Measurements from ENCODE around the gene RAB40C. TPM values are rescaled to one million over a fixed set of nuclear protein-coding genes. Genes with fewer than 3 reads are reported as not detected.

The RAB40C gene
- total and polyA plus RNA-seq, 10 of the 15 experiments (the other 5 are each of a cell fraction or from before 2014, with no cell fraction given): 0.06 to 12.8 (median 4.6) TPM

DNA sequence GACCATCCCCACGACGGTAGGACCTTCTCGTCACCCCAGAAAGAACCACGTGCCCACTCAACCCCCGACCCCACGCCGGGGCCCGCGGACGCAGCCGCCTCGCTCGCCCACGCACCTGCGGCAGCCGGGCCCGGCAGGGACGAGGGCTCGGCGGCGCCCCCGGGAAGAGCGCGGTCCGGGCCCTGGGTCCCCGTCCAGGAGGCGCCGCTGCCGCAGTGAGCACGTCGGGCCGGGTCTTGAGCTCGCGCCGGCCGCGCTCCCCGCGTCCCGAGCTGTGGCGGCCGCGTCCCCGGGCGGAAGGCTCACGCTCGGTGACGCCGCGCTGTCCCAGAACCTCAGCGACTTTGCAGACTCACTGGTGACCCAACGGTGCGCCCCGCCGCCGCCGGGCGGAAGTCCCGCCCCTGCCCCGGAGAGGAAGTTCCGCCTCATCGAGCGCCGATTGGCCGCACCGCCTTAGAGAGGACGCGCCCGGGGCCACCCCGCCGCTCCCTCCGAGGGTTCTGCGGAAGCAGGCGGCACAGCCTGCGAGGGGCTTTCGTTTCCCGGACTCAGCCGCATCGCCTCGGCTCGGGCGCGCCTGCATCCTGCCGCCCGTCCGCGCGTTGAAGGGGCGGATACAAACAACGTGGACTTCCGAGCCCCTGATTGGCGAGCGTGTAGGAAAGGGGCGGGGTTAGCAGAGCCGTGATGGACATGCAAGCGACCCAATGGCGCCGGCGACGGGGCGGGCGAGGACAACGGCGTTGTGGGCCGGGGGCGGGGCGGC, 793 bp upstream of the RAB40C start (continued):
- TF ChIP-seq IRF5 (IDR thresholded peaks at IDR 0.05; ENCODE audit: borderline replicate concordance): no peak
- TF ChIP-seq RUNX3 (IDR thresholded peaks at IDR 0.05; ENCODE audit: low read length): no peak
- TF ChIP-seq PBX3 (IDR thresholded peaks at IDR 0.05; ENCODE audit: insufficient replicate concordance, low read depth, low read length): peak; percentile 93
- no peak for TF ChIP-seq BCL11A (IDR thresholded peaks at IDR 0.05; ENCODE audit: low read depth, low read length)
- TF ChIP-seq ESRRA (IDR thresholded peaks at IDR 0.05; ENCODE audit: low read length): no peak
- no peak for TF ChIP-seq STAT3 (IDR thresholded peaks at IDR 0.05; ENCODE audit: low read depth, low read length)
- no peak for TF ChIP-seq NBN (IDR thresholded peaks at IDR 0.05)

DNA sequence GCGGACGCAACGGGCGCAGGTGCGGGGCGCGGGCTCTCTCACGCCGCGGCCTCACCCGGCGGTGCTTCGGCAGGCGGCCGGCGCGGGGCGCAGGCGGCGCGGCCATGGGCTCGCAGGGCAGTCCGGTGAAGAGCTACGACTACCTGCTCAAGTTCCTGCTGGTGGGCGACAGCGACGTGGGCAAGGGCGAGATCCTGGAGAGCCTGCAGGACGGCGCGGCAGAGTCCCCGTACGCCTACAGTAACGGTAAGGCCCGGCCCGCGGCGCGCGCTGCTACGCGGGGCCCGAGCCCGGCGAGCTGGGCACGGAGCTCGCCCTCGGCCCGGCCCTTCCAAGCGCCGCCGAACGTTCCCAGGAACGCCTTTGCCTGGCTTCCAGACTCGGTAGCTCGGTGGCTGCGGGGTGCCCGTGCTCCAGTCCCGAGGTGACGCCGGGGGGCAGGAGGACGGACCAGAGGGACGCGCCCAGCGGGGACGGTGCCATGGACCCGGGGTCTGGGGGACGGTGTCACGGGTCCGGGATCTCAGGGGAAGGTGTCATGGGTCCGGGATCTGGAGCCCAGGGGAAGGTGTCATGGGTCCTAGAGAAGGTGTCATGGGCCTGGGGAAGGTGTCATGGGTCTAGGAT, 435 bp downstream of the RAB40C start:
- in situ Hi-C loops (cut with MboI) (no loop called here), intact Hi-C loops (cut with micrococcal nuclease; ENCODE audit: unreplicated experiment) (no loop called here)
- Histone ChIP-seq H3K4me1 (ENCODE audit: control insufficient read depth, insufficient read depth, low read length) (peaks cover 15% of the 10 kb centered on the region), H3K4me2 (ENCODE audit: control insufficient read depth, insufficient read depth) (peak overlapping the region; percentile 96), H3K79me2 (ENCODE audit: control insufficient read depth, insufficient read depth, low read length) (peaks cover 28% of the 10 kb centered on the region), H3K27ac (ENCODE audit: control insufficient read depth, insufficient read depth) (peak overlapping the region; percentile 25; the same call in 1 of the 2 replicates), H3K27me3 (replicated peaks in 1 of 2; ENCODE audit: control insufficient read depth in 2 of 2, insufficient read depth in 2 of 2, low read length in 1 of 2) (no peaks in the 10 kb centered on the region), H4K20me1 (ENCODE audit: control insufficient read depth, insufficient read depth) (no peaks in the 10 kb centered on the region), H3K36me3 (ENCODE audit: control insufficient read depth in 2 of 2, insufficient read depth in 2 of 2, low read length in 1 of 2) (no peaks in the 10 kb centered on the region), H3K9me3 (replicated peaks; ENCODE audit: control insufficient read depth, insufficient read depth, low read length) (no peaks in the 10 kb centered on the region), H3K4me3 (peak overlapping the region; percentile 86), H3K9ac (ENCODE audit: control insufficient read depth, insufficient read depth, low read length) (peak overlapping the region; percentile 87), H2AFZ (ENCODE audit: control insufficient read depth, low read depth, low read length) (peak overlapping the region; percentile 57)
- FAIRE-seq: no peak
- no peak for ATAC-seq
- RAD21 ChIA-PET (ENCODE audit: unreplicated experiment): no interaction called here
- WGBS (ENCODE audit: insufficient coverage, insufficient replicate concordance, low lambda C conversion rate, missing lambda C conversion rate): 2% methylated on average over 39 of the region's 71 CpGs
- SMC1A ChIA-PET (ENCODE audit: uncharacterized antibody, unreplicated experiment): no interaction called here
- BruUV-seq (replicated peaks): no TSS peak
- POLR2A ChIA-PET: no interaction called here
- no peak for DNase-seq (ENCODE audit: low read depth, low spot score)
- CTCF ChIA-PET: interaction anchor here (0.6 kb wide), 1 partner anchor 105 kb away, joined by 3 read pairs; no protein-coding TSS in a partner anchor
- peak; percentile 49; the same call in 1 of the 2 replicates for TF ChIP-seq BACH1 (IDR thresholded peaks at IDR 0.05; ENCODE audit: borderline replicate concordance)
- no peak for TF ChIP-seq IRF4 (IDR thresholded peaks at IDR 0.05; ENCODE audit: low read depth, low read length)
- TF ChIP-seq, protein P1, sequence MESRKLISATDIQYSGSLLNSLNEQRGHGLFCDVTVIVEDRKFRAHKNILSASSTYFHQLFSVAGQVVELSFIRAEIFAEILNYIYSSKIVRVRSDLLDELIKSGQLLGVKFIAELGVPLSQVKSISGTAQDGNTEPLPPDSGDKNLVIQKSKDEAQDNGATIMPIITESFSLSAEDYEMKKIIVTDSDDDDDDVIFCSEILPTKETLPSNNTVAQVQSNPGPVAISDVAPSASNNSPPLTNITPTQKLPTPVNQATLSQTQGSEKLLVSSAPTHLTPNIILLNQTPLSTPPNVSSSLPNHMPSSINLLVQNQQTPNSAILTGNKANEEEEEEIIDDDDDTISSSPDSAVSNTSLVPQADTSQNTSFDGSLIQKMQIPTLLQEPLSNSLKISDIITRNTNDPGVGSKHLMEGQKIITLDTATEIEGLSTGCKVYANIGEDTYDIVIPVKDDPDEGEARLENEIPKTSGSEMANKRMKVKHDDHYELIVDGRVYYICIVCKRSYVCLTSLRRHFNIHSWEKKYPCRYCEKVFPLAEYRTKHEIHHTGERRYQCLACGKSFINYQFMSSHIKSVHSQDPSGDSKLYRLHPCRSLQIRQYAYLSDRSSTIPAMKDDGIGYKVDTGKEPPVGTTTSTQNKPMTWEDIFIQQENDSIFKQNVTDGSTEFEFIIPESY (IDR thresholded peaks at IDR 0.05): no peak
- no peak for TF ChIP-seq TBL1XR1 (IDR thresholded peaks at IDR 0.05; ENCODE audit: low read depth, low read length)
- no peak for TF ChIP-seq YY1 (IDR thresholded peaks at IDR 0.05; ENCODE audit: low read depth, low read length)
- TF ChIP-seq, protein P2, sequence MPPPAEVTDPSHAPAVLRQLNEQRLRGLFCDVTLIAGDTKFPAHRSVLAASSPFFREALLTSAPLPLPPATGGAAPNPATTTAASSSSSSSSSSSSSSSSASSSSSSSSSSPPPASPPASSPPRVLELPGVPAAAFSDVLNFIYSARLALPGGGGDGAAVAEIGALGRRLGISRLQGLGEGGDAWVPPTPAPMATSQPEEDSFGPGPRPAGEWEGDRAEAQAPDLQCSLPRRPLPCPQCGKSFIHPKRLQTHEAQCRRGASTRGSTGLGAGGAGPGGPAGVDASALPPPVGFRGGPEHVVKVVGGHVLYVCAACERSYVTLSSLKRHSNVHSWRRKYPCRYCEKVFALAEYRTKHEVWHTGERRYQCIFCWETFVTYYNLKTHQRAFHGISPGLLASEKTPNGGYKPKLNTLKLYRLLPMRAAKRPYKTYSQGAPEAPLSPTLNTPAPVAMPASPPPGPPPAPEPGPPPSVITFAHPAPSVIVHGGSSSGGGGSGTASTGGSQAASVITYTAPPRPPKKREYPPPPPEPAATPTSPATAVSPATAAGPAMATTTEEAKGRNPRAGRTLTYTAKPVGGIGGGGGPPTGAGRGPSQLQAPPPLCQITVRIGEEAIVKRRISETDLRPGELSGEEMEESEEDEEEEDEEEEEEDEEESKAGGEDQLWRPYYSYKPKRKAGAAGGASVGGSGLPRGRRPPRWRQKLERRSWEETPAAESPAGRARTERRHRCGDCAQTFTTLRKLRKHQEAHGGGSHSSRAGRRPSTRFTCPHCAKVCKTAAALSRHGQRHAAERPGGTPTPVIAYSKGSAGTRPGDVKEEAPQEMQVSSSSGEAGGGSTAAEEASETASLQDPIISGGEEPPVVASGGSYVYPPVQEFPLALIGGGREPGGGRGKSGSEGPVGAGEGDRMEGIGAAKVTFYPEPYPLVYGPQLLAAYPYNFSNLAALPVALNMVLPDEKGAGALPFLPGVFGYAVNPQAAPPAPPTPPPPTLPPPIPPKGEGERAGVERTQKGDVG (CRISPR knock-in tag; IDR thresholded peaks at IDR 0.05): no peak
- TF ChIP-seq MYB (IDR thresholded peaks at IDR 0.05; ENCODE audit: borderline replicate concordance, low read depth, low read length): no peak
- TF ChIP-seq RFX5 (IDR thresholded peaks at IDR 0.05; ENCODE audit: low read depth, low read length): no peak
